ENCODE data around the gene LARP4B.

Gene LARP4B

GRCh38 chr10:969473-970150 lies 38.1 kb upstream of the LARP4B start:
- Histone ChIP-seq H3K4me3 (ENCODE audit: low read depth, low read length) (no peak overlapping the region), H3K4me1 (ENCODE audit: control insufficient read depth, insufficient read depth, low read length) (no peaks in the 10 kb centered on the region), H3K9ac (ENCODE audit: low read depth, low read length) (no peak overlapping the region), H3K9me3 (ENCODE audit: control insufficient read depth, insufficient read depth, low read length) (no peaks in the 10 kb centered on the region), H3K27me3 (ENCODE audit: control insufficient read depth, insufficient read depth, low read length) (no peaks in the 10 kb centered on the region), H3K36me3 (ENCODE audit: control insufficient read depth, insufficient read depth, low read length) (no peaks in the 10 kb centered on the region)

GRCh38 chr10:968546-969199 lies 37.2 kb upstream of the LARP4B start:
- Histone ChIP-seq H3K9ac (ENCODE audit: low read depth, low read length) (no peak overlapping the region), H3K4me3 (ENCODE audit: low read depth, low read length) (no peak overlapping the region), H3K27me3 (ENCODE audit: control insufficient read depth, insufficient read depth, low read length) (no peaks in the 10 kb centered on the region), H3K36me3 (ENCODE audit: control insufficient read depth, insufficient read depth, low read length) (no peaks in the 10 kb centered on the region), H3K9me3 (ENCODE audit: control insufficient read depth, insufficient read depth, low read length) (no peaks in the 10 kb centered on the region), H3K4me1 (ENCODE audit: control insufficient read depth, insufficient read depth, low read length) (no peaks in the 10 kb centered on the region)

- no peaks in the 10 kb centered on the region for H3K4me1 ChIP-seq (ENCODE audit: control insufficient read depth, insufficient read depth, low read length)
- H3K9ac ChIP-seq (ENCODE audit: low read depth, low read length): no peak overlapping the region
- H3K36me3 ChIP-seq (ENCODE audit: control insufficient read depth, insufficient read depth, low read length): no peaks in the 10 kb centered on the region
- H3K9me3 ChIP-seq (ENCODE audit: control insufficient read depth, insufficient read depth, low read length): no peaks in the 10 kb centered on the region
- no peaks in the 10 kb centered on the region for H3K27me3 ChIP-seq (ENCODE audit: control insufficient read depth, insufficient read depth, low read length)
- H3K4me3 ChIP-seq (ENCODE audit: low read depth, low read length): no peak overlapping the region
Observed at GRCh38 chr10:966466-967235, 35.1 kb upstream of the LARP4B start.

GRCh38 chr10:964988-965417 lies 33.5 kb upstream of the LARP4B start:
- no peaks in the 10 kb centered on the region for H3K4me1 ChIP-seq (ENCODE audit: control insufficient read depth, insufficient read depth, low read length)
- H3K9ac ChIP-seq (ENCODE audit: low read depth, low read length): no peak overlapping the region
- H3K27me3 ChIP-seq (ENCODE audit: control insufficient read depth, insufficient read depth, low read length): no peaks in the 10 kb centered on the region

GRCh38 chr10:964321-964987 lies 32.9 kb upstream of the LARP4B start:
- Histone ChIP-seq H3K9ac (ENCODE audit: low read depth, low read length) (no peak overlapping the region), H3K27me3 (ENCODE audit: control insufficient read depth, insufficient read depth, low read length) (no peaks in the 10 kb centered on the region), H3K4me1 (ENCODE audit: control insufficient read depth, insufficient read depth, low read length) (no peaks in the 10 kb centered on the region), H3K4me3 (ENCODE audit: low read depth, low read length) (no peak overlapping the region), H3K36me3 (ENCODE audit: control insufficient read depth, insufficient read depth, low read length) (no peaks in the 10 kb centered on the region), H3K9me3 (ENCODE audit: control insufficient read depth, insufficient read depth, low read length) (no peaks in the 10 kb centered on the region)

More at GRCh38 chr10:964988-965417, 33.5 kb upstream of the LARP4B start:
- no peak overlapping the region for H3K4me3 ChIP-seq (ENCODE audit: low read depth, low read length)
- H3K9me3 ChIP-seq (ENCODE audit: control insufficient read depth, insufficient read depth, low read length): no peaks in the 10 kb centered on the region
- H3K36me3 ChIP-seq (ENCODE audit: control insufficient read depth, insufficient read depth, low read length): no peaks in the 10 kb centered on the region

GRCh38 chr10:963655-964054 lies 32.1 kb upstream of the LARP4B start:
- H3K4me1 ChIP-seq (ENCODE audit: control insufficient read depth, insufficient read depth, low read length): no peaks in the 10 kb centered on the region
- H3K9me3 ChIP-seq (ENCODE audit: control insufficient read depth, insufficient read depth, low read length): no peaks in the 10 kb centered on the region
- H3K36me3 ChIP-seq (ENCODE audit: control insufficient read depth, insufficient read depth, low read length): no peaks in the 10 kb centered on the region
- no peak overlapping the region for H3K4me3 ChIP-seq (ENCODE audit: low read depth, low read length)
- no peak overlapping the region for H3K9ac ChIP-seq (ENCODE audit: low read depth, low read length)
- H3K27me3 ChIP-seq (ENCODE audit: control insufficient read depth, insufficient read depth, low read length): no peaks in the 10 kb centered on the region

- Histone ChIP-seq H3K27me3 (ENCODE audit: control insufficient read depth, insufficient read depth, low read length) (no peaks in the 10 kb centered on the region), H3K4me3 (ENCODE audit: low read depth, low read length) (no peak overlapping the region), H3K9ac (ENCODE audit: low read depth, low read length) (no peak overlapping the region), H3K36me3 (ENCODE audit: control insufficient read depth, insufficient read depth, low read length) (no peaks in the 10 kb centered on the region), H3K4me1 (ENCODE audit: control insufficient read depth, insufficient read depth, low read length) (no peaks in the 10 kb centered on the region), H3K9me3 (ENCODE audit: control insufficient read depth, insufficient read depth, low read length) (no peaks in the 10 kb centered on the region)
Observed at GRCh38 chr10:963186-963585, 31.7 kb upstream of the LARP4B start.

- H3K4me3 ChIP-seq (ENCODE audit: low read depth, low read length): no peak overlapping the region
- H3K9ac ChIP-seq (ENCODE audit: low read depth, low read length): no peak overlapping the region
- H3K9me3 ChIP-seq (ENCODE audit: control insufficient read depth, insufficient read depth, low read length): no peaks in the 10 kb centered on the region
- H3K4me1 ChIP-seq (ENCODE audit: control insufficient read depth, insufficient read depth, low read length): no peaks in the 10 kb centered on the region
- no peaks in the 10 kb centered on the region for H3K36me3 ChIP-seq (ENCODE audit: control insufficient read depth, insufficient read depth, low read length)
- no peaks in the 10 kb centered on the region for H3K27me3 ChIP-seq (ENCODE audit: control insufficient read depth, insufficient read depth, low read length)
Observed at GRCh38 chr10:962342-962741, 30.8 kb upstream of the LARP4B start.

- Histone ChIP-seq H3K4me1 (ENCODE audit: control insufficient read depth, insufficient read depth, low read length) (peaks cover 2% of the 10 kb centered on the region), H3K27me3 (ENCODE audit: control insufficient read depth, insufficient read depth, low read length) (no peaks in the 10 kb centered on the region), H3K9ac (ENCODE audit: low read depth, low read length) (no peak overlapping the region), H3K9me3 (ENCODE audit: control insufficient read depth, insufficient read depth, low read length) (no peaks in the 10 kb centered on the region), H3K4me3 (ENCODE audit: low read depth, low read length) (no peak overlapping the region), H3K36me3 (ENCODE audit: control insufficient read depth, insufficient read depth, low read length) (no peaks in the 10 kb centered on the region)
Observed at GRCh38 chr10:958856-959255, 27.4 kb upstream of the LARP4B start.

GRCh38 chr10:958106-958505 lies 26.6 kb upstream of the LARP4B start:
- H3K36me3 ChIP-seq (ENCODE audit: control insufficient read depth, insufficient read depth, low read length): no peaks in the 10 kb centered on the region
- H3K4me3 ChIP-seq (ENCODE audit: low read depth, low read length): no peak overlapping the region
- H3K9ac ChIP-seq (ENCODE audit: low read depth, low read length): no peak overlapping the region
- H3K4me1 ChIP-seq (ENCODE audit: control insufficient read depth, insufficient read depth, low read length): peaks cover 2% of the 10 kb centered on the region
- H3K9me3 ChIP-seq (ENCODE audit: control insufficient read depth, insufficient read depth, low read length): no peaks in the 10 kb centered on the region
- H3K27me3 ChIP-seq (ENCODE audit: control insufficient read depth, insufficient read depth, low read length): no peaks in the 10 kb centered on the region

- Histone ChIP-seq H3K9ac (ENCODE audit: low read depth, low read length) (no peak overlapping the region), H3K27me3 (ENCODE audit: control insufficient read depth, insufficient read depth, low read length) (no peaks in the 10 kb centered on the region), H3K9me3 (ENCODE audit: control insufficient read depth, insufficient read depth, low read length) (no peaks in the 10 kb centered on the region), H3K4me3 (ENCODE audit: low read depth, low read length) (no peak overlapping the region), H3K36me3 (ENCODE audit: control insufficient read depth, insufficient read depth, low read length) (no peaks in the 10 kb centered on the region), H3K4me1 (ENCODE audit: control insufficient read depth, insufficient read depth, low read length) (peaks cover 2% of the 10 kb centered on the region)
Observed at GRCh38 chr10:955820-956217, 24.3 kb upstream of the LARP4B start.
